ENCODE measurements around the gene ENO1. TPM values are rescaled to one million over a fixed set of nuclear protein-coding genes. Genes with fewer than 3 reads are reported as not detected.
"Not testable (repeated sequence)": the region's sequence is repeated elsewhere in the genome, so short reads cannot be mapped to it uniquely, and the experiment has no call there.

The ENO1 gene
- total RNA-seq, 2 experiments from 2014 or later, result 4,199 to 4,245 TPM

DNA sequence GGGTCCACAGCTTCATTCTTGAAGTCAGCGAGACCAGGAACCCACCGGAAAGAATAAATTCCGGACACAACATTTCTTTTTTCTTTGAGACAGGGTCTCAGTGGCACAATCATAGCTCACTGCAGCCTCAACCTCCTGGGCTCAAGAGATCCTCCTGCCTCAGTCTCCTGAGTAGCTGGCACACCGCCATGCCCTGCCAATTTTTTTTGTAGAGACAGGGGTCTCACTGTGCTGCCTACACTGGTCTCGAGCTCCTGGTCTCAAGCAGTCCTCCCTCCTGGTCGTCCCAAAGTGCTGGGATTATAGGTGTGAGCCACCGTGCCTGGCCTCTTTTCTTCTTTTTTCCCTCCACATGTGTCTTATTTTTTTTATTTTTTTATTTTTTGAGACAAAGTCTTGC, 20.6 kb upstream of the ENO1 start:
- ChIA-PET CTCF (interaction anchor here (1.0 to 1.4 kb wide), 4 partner anchors 19 to 106 kb away, joined by 3 to 5 read pairs (median 4); no protein-coding TSS in a partner anchor), POLR2A (interaction anchor here (0.8 to 5.0 kb wide), 10 partner anchors 9 to 89 kb away, joined by 3 to 53 read pairs (median 5); partner anchors contain the start of gene ENO1)
- peaks cover 21% of the 10 kb centered on the region for H3K36me3 Mint-ChIP-seq (ENCODE audit: low read depth)
- H3K27me3 Mint-ChIP-seq, result no peaks in the 10 kb centered on the region
- peaks cover 8% of the 10 kb centered on the region for H3K9me3 Mint-ChIP-seq
- H3K4me3 Mint-ChIP-seq, result peak overlapping the region; percentile 28
- intact Hi-C loops (cut with micrococcal nuclease), result loop anchor here (2.0 kb wide), 1 partner anchor 20 kb away; the partner anchor contains the start of gene ENO1
- peaks cover 50% of the 10 kb centered on the region for H3K4me1 Mint-ChIP-seq (ENCODE audit: low read depth)
- DNase-seq (no peak), ATAC-seq (no peak)
- TF ChIP-seq CTCF (IDR thresholded peaks at IDR 0.05), result no peak
- peak overlapping the region; percentile 97 for H3K27ac Mint-ChIP-seq

GRCh38 chr1:8898418-8898817, 19.9 kb upstream of the ENO1 start:
- H3K27me3 Mint-ChIP-seq, ATAC-seq, H3K9me3 Mint-ChIP-seq: not testable (repeated sequence)
- Mint-ChIP-seq H3K4me1 (ENCODE audit: low read depth) (peaks cover 45% of the 10 kb centered on the region), H3K36me3 (ENCODE audit: low read depth) (peaks cover 21% of the 10 kb centered on the region), H3K4me3 (peak overlapping the region; percentile 28), H3K27ac (peak overlapping the region; percentile 97)
- intact Hi-C loops (cut with micrococcal nuclease), result loop anchor here (2.0 kb wide), 1 partner anchor 20 kb away; the partner anchor contains the start of gene ENO1
- POLR2A ChIA-PET, result interaction anchor here (0.8 to 5.0 kb wide), 11 partner anchors 9 to 89 kb away, joined by 3 to 53 read pairs (median 4); partner anchors contain the start of gene ENO1
- CTCF ChIA-PET, result interaction anchor here (1.2 to 1.4 kb wide), 3 partner anchors 19 to 106 kb away, joined by 3 to 5 read pairs (median 5); no protein-coding TSS in a partner anchor
- peak; percentile 34 for DNase-seq

DNA sequence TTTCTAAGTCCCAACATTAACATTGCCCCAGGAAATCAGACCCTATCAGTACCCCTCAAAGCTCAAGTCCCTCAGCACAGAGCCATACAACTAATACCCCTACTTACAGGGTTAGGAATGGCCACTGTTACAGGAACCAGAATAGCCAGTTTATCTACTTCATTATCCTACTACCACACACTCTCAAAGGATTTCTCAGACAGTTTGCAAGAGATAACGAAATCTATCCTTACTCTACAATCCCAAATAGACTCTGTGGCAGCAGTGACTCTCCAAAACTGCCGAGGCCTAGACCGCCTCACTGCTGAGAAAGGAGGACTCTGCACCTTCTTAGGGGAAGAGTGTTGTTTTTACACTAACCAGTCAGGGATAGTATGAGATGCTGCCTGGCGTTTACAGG, 19.0 kb upstream of the ENO1 start:
- H3K27me3 Mint-ChIP-seq; H3K9me3 Mint-ChIP-seq; H3K4me3 Mint-ChIP-seq; intact Hi-C loops (cut with micrococcal nuclease); ATAC-seq; H3K27ac Mint-ChIP-seq; CTCF ChIA-PET; DNase-seq: not testable (repeated sequence)
- Mint-ChIP-seq H3K4me1 (ENCODE audit: low read depth) (peaks cover 38% of the 10 kb centered on the region), H3K36me3 (ENCODE audit: low read depth) (peaks cover 21% of the 10 kb centered on the region)
- POLR2A ChIA-PET, result interaction anchor here (1.0 to 5.0 kb wide), 4 partner anchors 10 to 38 kb away, joined by 3 to 53 read pairs (median 10); partner anchors contain the start of gene ENO1

- H3K27ac Mint-ChIP-seq; ATAC-seq; intact Hi-C loops (cut with micrococcal nuclease); H3K4me3 Mint-ChIP-seq; DNase-seq; CTCF ChIA-PET; H3K9me3 Mint-ChIP-seq; H3K27me3 Mint-ChIP-seq: not testable (repeated sequence)
- peaks cover 35% of the 10 kb centered on the region for H3K4me1 Mint-ChIP-seq (ENCODE audit: low read depth)
- POLR2A ChIA-PET, result interaction anchor here (1.0 to 1.5 kb wide), 4 partner anchors 25 to 37 kb away, joined by 3 to 4 read pairs (median 3); no protein-coding TSS in a partner anchor
- H3K36me3 Mint-ChIP-seq (ENCODE audit: low read depth), result peaks cover 20% of the 10 kb centered on the region
Observed at GRCh38 chr1:8896775-8897174, 18.3 kb upstream of the ENO1 start.

DNA sequence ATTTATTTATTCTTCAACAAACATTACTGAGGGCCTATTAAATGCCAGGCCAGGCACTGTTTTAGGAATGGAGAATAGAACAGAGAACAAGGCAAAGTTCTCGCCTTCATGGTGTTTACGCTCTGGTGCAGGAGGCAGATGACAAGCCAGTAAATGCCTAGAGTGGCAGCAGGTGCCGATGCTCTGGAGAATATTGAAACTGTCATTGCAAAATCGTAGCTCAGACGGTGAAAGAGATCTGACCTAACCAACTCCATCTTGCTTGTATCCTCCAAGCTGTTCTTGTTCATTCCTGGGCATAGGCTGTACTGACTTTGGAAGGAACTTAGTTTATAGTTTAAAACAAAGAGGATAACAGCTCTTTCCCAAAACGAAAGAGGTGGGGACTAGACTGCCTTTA, 13.5 kb upstream of the ENO1 start:
- no peak for TF ChIP-seq CTCF (IDR thresholded peaks at IDR 0.05)
- ChIA-PET POLR2A (interaction anchor here (0.6 to 2.0 kb wide), 5 partner anchors 9 to 43 kb away, joined by 3 to 9 read pairs (median 3); partner anchors contain the start of gene ENO1), CTCF (interaction anchor here (1.5 kb wide), 1 partner anchor 12 kb away, joined by 4 read pairs; no protein-coding TSS in a partner anchor)

GRCh38 chr1:8891401-8891800, 12.9 kb upstream of the ENO1 start:
- Mint-ChIP-seq H3K9me3 (no peaks in the 10 kb centered on the region), H3K36me3 (ENCODE audit: low read depth) (no peaks in the 10 kb centered on the region), H3K27me3 (no peaks in the 10 kb centered on the region), H3K4me3 (no peak overlapping the region), H3K4me1 (ENCODE audit: low read depth) (peaks cover 6% of the 10 kb centered on the region), H3K27ac (no peak overlapping the region)
- intact Hi-C loops (cut with micrococcal nuclease), result no loop called here
- POLR2A ChIA-PET, result interaction anchor here (0.7 to 2.0 kb wide), 4 partner anchors 9 to 43 kb away, joined by 3 to 9 read pairs (median 4); partner anchors contain the start of gene ENO1
- no peak for TF ChIP-seq CTCF (IDR thresholded peaks at IDR 0.05)
- DNase-seq, result no peak
- CTCF ChIA-PET, result interaction anchor here (1.5 kb wide), 1 partner anchor 11 kb away, joined by 4 read pairs; no protein-coding TSS in a partner anchor
- no peak for ATAC-seq

More for the DNA sequence above, 13.5 kb upstream of the ENO1 start:
- no peak for ATAC-seq
- intact Hi-C loops (cut with micrococcal nuclease), result no loop called here
- H3K36me3 Mint-ChIP-seq (ENCODE audit: low read depth), result no peaks in the 10 kb centered on the region
- no peaks in the 10 kb centered on the region for H3K9me3 Mint-ChIP-seq
- H3K27ac Mint-ChIP-seq, result no peak overlapping the region
- H3K4me3 Mint-ChIP-seq, result no peak overlapping the region
- no peaks in the 10 kb centered on the region for H3K27me3 Mint-ChIP-seq
- DNase-seq, result no peak
- peaks cover 6% of the 10 kb centered on the region for H3K4me1 Mint-ChIP-seq (ENCODE audit: low read depth)
